K562 (cell line): ENCODE measurements around the gene EFCAB5. TPM values are rescaled to one million over a fixed set of nuclear protein-coding genes. Genes with fewer than 3 reads are reported as not detected.

Source experiments
- CXXC5 ChIP-seq: fragments of 250-450 bp; sonication (Bioruptor Pico); IDR thresholded peaks from 2 replicates; pipeline ENCODE4 v1.8.0; 2022; ENCODE audit warnings: inconsistent platforms, mild to moderate bottlenecking, moderate library complexity
- DACH1 ChIP-seq: fragments of 450-650 bp; IDR thresholded peaks from 2 replicates; pipeline ENCODE4 v1.6.1; 2018; ENCODE audit not compliant: partially characterized antibody
- HNRNPUL1 ChIP-seq: fragments of 200-400 bp; formaldehyde crosslinking; IDR thresholded peaks from 2 replicates; pipeline ENCODE4 v1.6.1; 2017; ENCODE audit warnings: low read length
- ILF3 ChIP-seq: fragments of 450-650 bp; IDR thresholded peaks from 2 replicates; pipeline ENCODE4 v1.6.1; 2018; ENCODE audit warnings: antibody characterized with exemption, mild to moderate bottlenecking, moderate library complexity, borderline replicate concordance
- RB1 ChIP-seq: fragments of 450-650 bp; IDR thresholded peaks from 2 replicates; pipeline ENCODE4 v1.6.1; 2017; ENCODE audit warnings: low read depth, mild to moderate bottlenecking
- TRIM28 ChIP-seq: fragments of 450-650 bp; IDR thresholded peaks from 2 replicates; pipeline ENCODE4 v1.6.1; 2017
- ZNF184 ChIP-seq: sonication (generic); formaldehyde crosslinking; IDR thresholded peaks from 2 replicates; pipeline ENCODE4 v1.5.0; 2020; ENCODE audit warnings: missing genetic modification reagents
- ZNF217 ChIP-seq: sonication (generic); formaldehyde crosslinking; IDR thresholded peaks from 2 replicates; pipeline ENCODE4 v1.8.0; 2022; ENCODE audit warnings: mild to moderate bottlenecking, missing genetic modification reagents
- ZNF224 ChIP-seq: sonication (generic); formaldehyde crosslinking; IDR thresholded peaks from 2 replicates; pipeline ENCODE4 v1.8.0; 2022; ENCODE audit warnings: mild to moderate bottlenecking, missing genetic modification reagents
- ZNF830 ChIP-seq: fragments of 250-450 bp; sonication (Bioruptor Pico); IDR thresholded peaks from 2 replicates; pipeline ENCODE4 v1.5.0; 2021; ENCODE audit warnings: mild to moderate bottlenecking
- polyA plus RNA-seq, 8 experiments: library from polyadenylated mRNA; depleted of rRNA in 4 of 8; stranded (reverse) in 5 of 8; unstranded in 3 of 8; fragments of >200 nt; fragmentation: Nextera tagmentation in 2 of 8; fragmentation: Illumina TruSeq in 1 of 8; extraction: Ambion mirVana in 2 of 8; extraction: Trizol in 1 of 8; gene quantifications; 2 replicates each; pipeline versions ENCODE4 v1.2.1 to v1.2.3, GENCODE V29; 2011 to 2014; ENCODE audit warnings: inconsistent platforms in 1 of 8, missing spikeins in 1 of 8
- total RNA-seq, 7 experiments: library from RNA; depleted of rRNA in 6 of 7; stranded (reverse); fragments of >200 nt in 6 of 7; fragmentation: Illumina TruSeq in 2 of 7; extraction: Trizol in 2 of 7; gene quantifications; 2 replicates each; pipeline versions ENCODE4 v1.2.1 to v1.2.3, GENCODE V29; 2011 to 2021; ENCODE audit warnings: low replicate concordance in 1 of 7
- TF ChIP-seq, protein P1 (sequence below): fragments of 200-600 bp; sonication (generic); IDR thresholded peaks from one replicate; pipeline ENCODE4 v1.6.1; 2012; ENCODE audit warnings: mild to moderate bottlenecking, low read depth, low read length, inconsistent platforms
- TF ChIP-seq, protein P2 (sequence below): IDR thresholded peaks from 3 replicates; pipeline ENCODE4 v1.6.1; 2011; ENCODE audit warnings: borderline replicate concordance, mild to moderate bottlenecking; ENCODE audit not compliant: insufficient read length, insufficient read depth
- TF ChIP-seq, protein P3 (sequence below): fragments of 450-650 bp; conservative IDR thresholded peaks from 2 replicates; pipeline ENCODE4 v1.6.1; 2016; ENCODE audit warnings: missing genetic modification characterization, low read depth, mild to moderate bottlenecking, control low read depth, missing compliant biosample characterization

The EFCAB5 gene
- total and polyA plus RNA-seq, 9 of the 15 experiments (the other 6 are each of a cell fraction or from before 2014, with no cell fraction given), result 0.06 to 0.11 TPM; not detected in 7

DNA sequence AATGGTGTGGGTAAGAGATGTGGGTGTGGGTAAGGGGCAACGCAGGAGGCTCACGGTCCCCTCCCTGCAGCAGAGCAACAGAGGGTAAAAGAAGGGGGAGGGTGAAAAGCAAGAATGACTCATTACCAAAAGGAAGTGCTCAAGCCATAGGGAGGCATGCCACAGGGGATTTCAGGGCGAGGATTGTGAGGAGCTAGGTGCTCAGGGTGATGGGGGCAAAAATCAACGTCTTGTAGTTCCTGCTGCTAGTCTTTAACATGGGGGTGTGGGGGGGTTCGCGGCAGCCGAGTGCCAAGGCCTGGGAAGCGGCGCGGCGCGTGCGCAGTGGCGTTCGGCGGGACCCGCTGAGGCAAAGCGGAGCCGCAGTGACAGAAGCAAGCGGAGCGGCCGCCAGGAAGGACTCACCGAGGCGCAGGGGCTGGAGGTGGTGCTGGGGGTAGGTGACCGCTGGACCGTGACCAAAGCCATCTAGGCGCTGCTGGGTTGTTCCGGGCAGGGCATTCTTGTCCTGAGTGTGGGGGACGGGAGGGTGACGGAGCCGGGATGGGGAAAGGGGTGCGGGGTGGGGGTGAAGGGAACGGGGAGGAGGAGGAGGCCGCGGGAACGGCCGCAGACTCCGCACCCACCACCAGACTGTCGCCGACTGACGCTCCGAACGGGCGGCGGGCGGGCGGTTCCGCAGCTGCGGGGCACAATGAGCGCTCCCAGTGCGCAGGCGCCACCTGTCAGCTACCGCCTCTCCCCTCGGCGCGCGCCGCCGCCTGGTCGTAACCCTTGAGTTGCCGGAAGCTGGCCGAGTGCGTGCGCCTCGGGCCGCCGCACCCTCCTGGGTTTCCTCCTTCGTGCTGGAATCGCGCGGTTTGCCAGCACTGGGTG is 11.7 kb upstream of the EFCAB5 start, which contains the start of gene SSH2 (continued):
- TF ChIP-seq, protein P1, sequence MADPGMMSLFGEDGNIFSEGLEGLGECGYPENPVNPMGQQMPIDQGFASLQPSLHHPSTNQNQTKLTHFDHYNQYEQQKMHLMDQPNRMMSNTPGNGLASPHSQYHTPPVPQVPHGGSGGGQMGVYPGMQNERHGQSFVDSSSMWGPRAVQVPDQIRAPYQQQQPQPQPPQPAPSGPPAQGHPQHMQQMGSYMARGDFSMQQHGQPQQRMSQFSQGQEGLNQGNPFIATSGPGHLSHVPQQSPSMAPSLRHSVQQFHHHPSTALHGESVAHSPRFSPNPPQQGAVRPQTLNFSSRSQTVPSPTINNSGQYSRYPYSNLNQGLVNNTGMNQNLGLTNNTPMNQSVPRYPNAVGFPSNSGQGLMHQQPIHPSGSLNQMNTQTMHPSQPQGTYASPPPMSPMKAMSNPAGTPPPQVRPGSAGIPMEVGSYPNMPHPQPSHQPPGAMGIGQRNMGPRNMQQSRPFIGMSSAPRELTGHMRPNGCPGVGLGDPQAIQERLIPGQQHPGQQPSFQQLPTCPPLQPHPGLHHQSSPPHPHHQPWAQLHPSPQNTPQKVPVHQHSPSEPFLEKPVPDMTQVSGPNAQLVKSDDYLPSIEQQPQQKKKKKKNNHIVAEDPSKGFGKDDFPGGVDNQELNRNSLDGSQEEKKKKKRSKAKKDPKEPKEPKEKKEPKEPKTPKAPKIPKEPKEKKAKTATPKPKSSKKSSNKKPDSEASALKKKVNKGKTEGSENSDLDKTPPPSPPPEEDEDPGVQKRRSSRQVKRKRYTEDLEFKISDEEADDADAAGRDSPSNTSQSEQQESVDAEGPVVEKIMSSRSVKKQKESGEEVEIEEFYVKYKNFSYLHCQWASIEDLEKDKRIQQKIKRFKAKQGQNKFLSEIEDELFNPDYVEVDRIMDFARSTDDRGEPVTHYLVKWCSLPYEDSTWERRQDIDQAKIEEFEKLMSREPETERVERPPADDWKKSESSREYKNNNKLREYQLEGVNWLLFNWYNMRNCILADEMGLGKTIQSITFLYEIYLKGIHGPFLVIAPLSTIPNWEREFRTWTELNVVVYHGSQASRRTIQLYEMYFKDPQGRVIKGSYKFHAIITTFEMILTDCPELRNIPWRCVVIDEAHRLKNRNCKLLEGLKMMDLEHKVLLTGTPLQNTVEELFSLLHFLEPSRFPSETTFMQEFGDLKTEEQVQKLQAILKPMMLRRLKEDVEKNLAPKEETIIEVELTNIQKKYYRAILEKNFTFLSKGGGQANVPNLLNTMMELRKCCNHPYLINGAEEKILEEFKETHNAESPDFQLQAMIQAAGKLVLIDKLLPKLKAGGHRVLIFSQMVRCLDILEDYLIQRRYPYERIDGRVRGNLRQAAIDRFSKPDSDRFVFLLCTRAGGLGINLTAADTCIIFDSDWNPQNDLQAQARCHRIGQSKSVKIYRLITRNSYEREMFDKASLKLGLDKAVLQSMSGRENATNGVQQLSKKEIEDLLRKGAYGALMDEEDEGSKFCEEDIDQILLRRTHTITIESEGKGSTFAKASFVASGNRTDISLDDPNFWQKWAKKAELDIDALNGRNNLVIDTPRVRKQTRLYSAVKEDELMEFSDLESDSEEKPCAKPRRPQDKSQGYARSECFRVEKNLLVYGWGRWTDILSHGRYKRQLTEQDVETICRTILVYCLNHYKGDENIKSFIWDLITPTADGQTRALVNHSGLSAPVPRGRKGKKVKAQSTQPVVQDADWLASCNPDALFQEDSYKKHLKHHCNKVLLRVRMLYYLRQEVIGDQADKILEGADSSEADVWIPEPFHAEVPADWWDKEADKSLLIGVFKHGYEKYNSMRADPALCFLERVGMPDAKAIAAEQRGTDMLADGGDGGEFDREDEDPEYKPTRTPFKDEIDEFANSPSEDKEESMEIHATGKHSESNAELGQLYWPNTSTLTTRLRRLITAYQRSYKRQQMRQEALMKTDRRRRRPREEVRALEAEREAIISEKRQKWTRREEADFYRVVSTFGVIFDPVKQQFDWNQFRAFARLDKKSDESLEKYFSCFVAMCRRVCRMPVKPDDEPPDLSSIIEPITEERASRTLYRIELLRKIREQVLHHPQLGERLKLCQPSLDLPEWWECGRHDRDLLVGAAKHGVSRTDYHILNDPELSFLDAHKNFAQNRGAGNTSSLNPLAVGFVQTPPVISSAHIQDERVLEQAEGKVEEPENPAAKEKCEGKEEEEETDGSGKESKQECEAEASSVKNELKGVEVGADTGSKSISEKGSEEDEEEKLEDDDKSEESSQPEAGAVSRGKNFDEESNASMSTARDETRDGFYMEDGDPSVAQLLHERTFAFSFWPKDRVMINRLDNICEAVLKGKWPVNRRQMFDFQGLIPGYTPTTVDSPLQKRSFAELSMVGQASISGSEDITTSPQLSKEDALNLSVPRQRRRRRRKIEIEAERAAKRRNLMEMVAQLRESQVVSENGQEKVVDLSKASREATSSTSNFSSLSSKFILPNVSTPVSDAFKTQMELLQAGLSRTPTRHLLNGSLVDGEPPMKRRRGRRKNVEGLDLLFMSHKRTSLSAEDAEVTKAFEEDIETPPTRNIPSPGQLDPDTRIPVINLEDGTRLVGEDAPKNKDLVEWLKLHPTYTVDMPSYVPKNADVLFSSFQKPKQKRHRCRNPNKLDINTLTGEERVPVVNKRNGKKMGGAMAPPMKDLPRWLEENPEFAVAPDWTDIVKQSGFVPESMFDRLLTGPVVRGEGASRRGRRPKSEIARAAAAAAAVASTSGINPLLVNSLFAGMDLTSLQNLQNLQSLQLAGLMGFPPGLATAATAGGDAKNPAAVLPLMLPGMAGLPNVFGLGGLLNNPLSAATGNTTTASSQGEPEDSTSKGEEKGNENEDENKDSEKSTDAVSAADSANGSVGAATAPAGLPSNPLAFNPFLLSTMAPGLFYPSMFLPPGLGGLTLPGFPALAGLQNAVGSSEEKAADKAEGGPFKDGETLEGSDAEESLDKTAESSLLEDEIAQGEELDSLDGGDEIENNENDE, result no peak
- TF ChIP-seq ZNF217 (CRISPR knock-in tag), result no peak
- TF ChIP-seq, protein P2, sequence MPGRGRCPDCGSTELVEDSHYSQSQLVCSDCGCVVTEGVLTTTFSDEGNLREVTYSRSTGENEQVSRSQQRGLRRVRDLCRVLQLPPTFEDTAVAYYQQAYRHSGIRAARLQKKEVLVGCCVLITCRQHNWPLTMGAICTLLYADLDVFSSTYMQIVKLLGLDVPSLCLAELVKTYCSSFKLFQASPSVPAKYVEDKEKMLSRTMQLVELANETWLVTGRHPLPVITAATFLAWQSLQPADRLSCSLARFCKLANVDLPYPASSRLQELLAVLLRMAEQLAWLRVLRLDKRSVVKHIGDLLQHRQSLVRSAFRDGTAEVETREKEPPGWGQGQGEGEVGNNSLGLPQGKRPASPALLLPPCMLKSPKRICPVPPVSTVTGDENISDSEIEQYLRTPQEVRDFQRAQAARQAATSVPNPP, result no peak
- TF ChIP-seq HNRNPUL1, result no peak
- TF ChIP-seq, protein P3, sequence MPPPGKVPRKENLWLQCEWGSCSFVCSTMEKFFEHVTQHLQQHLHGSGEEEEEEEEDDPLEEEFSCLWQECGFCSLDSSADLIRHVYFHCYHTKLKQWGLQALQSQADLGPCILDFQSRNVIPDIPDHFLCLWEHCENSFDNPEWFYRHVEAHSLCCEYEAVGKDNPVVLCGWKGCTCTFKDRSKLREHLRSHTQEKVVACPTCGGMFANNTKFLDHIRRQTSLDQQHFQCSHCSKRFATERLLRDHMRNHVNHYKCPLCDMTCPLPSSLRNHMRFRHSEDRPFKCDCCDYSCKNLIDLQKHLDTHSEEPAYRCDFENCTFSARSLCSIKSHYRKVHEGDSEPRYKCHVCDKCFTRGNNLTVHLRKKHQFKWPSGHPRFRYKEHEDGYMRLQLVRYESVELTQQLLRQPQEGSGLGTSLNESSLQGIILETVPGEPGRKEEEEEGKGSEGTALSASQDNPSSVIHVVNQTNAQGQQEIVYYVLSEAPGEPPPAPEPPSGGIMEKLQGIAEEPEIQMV (tag), result no peak
- TF ChIP-seq ZNF830 (CRISPR knock-in tag), result no peak
- TF ChIP-seq CXXC5 (CRISPR knock-in tag), result peak; percentile 80
- no peak for TF ChIP-seq ZNF224
- peak; percentile 79 for TF ChIP-seq RB1
- no peak for TF ChIP-seq TRIM28
- no peak for TF ChIP-seq ZNF184 (CRISPR knock-in tag)
- peak; percentile 14 for TF ChIP-seq DACH1
- no peak for TF ChIP-seq ILF3
